ENCODE results near the gene MCF2L.

The MCF2L gene

DNA sequence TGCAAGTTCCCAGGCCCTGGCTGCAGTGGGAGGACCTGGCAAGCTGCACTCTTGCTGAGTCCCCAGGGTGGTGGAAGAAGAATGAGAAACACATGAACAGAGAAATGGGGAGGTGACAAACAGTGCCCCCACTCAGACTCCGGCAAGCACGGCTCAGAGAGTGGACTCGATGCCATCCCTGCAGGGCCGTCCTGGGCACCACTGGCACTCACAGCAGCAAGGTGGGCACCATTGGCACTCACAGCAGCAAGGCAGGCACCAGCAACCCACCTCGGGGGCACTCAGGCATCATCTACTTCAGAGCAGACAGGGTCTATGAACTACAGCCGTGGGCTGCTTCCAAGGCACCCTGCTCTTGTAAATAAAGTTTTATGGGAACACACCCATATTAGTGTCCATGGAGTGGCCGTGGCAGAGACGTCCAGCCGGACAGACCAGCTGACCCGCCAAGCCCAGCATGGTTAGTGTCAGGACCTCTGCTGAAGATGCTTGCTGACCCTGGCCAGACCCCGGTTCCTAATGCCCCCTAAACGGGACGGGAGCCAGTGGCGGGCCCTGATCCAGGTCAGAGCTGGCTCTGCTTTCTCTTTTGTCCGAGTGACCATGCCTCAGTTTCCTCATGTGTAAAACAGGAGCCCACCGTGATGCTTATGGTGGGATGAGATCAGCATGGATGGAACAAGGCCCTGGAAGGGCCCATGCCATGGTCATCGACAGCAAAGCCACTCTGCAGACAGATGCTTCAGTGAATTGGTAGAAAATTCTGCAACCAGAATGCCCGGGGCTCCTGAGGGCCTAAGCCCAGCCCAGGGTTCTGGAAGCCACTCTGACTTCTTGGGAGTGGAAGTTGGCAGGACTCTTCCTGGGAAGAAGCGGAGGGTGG is 151.5 kb downstream of the MCF2L start:
- TF ChIP-seq ZNF274 (IDR thresholded peaks at IDR 0.05; ENCODE audit: low read depth, low read length), result no peak

DNA sequence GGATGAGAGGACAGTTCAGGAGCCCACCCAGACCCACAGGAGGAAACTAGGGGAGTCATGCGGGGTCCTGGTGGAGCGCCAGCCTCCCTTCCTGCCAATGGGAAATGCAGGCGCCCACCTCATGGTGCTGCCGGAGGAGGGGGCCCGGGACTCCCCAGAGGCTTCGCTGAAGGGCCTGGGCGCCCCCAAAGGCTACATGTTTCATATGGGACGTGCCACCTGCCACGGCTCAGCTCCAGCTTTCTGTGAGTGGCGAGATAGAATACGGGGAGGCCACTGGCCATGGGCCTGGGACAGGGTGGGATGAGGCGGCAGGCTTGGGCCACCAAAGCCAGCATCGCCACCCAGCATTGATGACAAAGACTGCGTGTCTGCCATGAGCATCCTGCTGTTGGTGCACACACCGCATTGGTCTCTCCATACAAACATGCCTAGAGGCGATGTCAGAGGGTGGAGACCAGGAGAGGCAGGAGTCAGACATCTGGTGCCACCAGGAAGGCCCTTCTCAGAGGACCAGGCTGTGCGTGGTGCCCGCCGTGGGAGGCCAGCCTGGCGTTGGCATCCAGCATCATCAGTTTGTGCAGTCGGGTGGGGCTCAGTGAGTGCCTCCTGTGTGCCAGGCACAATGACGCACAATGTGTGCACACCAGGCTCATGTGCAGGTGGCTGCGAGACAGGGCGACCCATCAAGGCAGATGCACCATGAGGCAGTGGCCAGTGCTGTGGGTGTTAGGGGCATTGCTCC is 152.3 kb downstream of the MCF2L start:
- no peak overlapping the region for H3K4me3 ChIP-seq (ENCODE audit: low read length)
- TF ChIP-seq ZNF274 (IDR thresholded peaks at IDR 0.05; ENCODE audit: low read depth, low read length), result no peak

More for the DNA sequence above, 151.5 kb downstream of the MCF2L start:
- H3K4me3 ChIP-seq (ENCODE audit: low read length), result no peak overlapping the region

DNA sequence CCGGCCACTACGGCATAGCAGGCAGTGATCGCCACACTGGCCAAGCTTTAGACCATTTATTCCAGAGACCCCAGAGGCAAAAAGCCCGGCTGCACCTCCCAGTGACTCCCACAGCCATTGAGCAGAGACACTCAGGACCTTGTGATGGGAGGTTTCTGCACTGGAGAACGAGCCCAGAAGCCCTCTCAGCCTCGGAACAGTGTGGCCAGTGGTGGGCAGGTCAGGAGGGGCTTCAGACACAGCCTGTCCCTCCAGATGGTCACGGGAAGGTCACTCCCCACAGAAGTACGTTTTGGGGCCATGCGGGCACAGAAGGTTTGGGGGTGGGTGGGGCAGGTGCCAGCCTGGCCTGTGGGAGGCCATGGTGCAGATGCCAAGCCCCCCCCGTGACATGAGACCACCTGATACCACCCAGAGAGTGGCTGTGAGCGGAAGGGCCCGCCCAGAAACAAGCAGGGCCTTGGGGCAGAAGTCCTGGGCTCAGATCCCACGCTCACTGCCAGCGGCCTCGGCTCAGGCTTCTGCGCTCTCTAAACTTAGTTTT is 153.0 kb downstream of the MCF2L start:
- no peak overlapping the region for H3K4me3 ChIP-seq (ENCODE audit: low read length)

DNA sequence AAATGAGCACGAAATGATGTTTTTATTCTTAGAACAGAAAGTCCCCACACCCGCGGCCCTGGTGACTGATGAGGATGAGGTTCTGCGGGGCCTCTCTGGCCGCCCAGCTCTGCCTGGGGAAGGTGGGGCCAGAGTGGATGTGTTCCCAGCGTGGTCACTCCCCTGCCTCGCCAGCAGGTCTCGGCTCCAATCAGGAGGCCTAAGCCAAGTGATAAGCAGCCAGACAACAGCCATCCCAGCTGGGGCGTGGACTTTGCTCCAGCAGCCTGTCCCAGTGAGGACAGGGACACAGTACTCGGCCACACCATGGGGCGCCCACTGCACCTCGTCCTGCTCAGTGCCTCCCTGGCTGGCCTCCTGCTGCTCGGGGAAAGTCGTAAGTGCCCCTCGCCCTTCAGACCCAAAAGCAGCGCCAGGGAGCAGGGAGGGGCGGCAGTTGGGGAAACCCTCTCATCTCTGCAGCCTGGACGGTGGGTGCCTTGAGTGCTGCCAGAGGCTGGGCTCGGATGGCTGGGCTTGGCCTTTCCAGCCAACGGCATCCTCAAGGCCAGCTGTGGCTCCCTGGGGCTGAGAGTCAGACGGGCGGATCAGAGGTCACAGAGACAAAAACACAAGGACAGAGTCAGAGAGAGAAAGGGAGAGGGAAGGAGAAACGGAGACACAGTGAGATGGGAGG is 153.7 kb downstream of the MCF2L start, which contains the start of gene F10:
F10 (plus strand) TSS at position 250 of the 676 bp plus-strand sequence; CDS start at position 307, 57 bp downstream.
- no peak for TF ChIP-seq ZNF274 (IDR thresholded peaks at IDR 0.05; ENCODE audit: low read depth, low read length)
- H3K4me3 ChIP-seq (ENCODE audit: low read length), result no peak within 1 kb of the TSS

More for the DNA sequence above, 153.0 kb downstream of the MCF2L start:
- TF ChIP-seq ZNF274 (IDR thresholded peaks at IDR 0.05; ENCODE audit: low read depth, low read length), result no peak

DNA sequence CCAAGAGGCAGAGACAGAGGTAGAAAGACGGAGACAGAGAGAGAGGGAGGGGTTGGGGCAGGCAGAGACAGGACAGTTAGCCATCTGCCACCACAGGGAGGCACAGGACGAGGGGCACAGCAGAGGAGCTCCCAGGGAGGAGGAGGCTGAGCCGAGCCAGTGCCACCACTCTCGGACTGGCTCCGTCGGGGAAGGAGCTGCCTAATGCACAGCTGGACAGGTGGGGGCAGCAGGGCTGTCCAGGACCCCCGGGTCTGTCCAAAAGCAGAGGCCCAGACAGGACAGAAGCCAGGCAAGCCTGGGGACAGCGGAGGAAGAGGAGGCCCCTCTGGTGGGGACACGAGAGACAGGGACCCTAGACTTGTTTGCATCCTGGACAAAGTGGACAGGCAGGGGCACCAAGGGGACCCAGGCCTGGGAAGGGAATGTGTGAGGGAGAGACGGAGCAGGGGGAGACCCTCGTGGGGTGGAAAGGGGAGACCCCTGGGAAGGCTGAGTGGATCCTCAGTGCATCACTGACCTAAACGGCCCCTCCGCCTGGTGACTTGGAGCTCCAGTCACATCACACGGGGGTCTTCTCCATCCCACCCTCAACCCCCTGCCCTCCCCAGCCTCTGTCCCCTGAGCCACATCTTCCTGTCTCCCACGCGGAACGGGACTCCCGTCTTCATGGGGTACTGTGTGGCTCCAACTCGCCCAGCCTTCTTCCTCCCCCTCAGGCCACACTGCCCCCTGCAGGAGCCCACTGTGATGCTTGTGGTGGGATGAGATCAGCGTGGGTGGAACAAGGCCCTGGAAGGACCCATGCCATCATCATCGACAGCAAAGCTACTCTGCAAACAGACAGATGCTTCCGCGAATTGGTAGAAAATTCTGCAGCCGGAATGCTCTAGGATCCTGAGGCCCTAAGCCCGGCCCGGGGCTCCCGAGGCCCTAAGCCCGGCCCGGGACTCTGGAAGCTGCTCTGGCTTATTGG is 154.5 kb downstream of the MCF2L start:
- H3K4me3 ChIP-seq (ENCODE audit: low read length), result no peak overlapping the region

DNA sequence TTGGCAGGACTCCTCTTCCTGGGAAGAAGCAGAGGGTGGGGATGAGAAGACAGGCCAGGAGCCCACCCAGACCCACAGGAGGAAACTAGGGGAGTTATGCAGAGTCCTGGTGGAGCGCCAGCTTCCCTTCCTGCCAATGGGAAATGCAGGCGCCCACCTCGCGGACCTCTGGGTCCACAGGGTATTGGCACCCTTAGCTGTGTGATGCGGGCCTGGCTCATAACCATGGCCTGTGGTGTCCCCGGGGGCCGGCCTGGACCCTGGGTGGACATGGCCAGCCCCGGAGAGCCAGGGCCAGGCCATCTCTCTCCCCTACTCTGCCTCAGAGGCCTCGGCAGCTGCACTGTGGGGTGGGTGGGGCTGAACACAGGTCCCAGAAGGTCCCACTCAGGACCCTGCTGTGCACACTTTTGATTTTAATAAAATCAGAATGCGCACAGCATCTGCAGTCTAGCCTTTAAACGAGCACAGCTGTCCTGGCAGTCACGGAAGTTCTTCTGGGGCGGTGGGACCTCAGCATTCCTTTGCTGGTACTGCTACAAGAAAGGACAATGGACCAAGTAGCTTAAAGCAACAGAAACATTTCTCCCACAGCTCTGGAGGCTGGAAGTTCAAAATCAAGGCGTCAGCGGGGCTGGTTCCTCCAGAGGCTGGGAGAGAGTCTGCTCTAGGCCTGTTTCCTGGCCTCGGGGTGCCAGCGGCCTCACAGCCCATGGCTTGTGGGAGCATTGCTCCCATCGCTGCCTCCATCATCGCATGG is 155.4 kb downstream of the MCF2L start:
- H3K4me3 ChIP-seq (ENCODE audit: low read length), result no peak overlapping the region
- TF ChIP-seq ZNF274 (IDR thresholded peaks at IDR 0.05; ENCODE audit: low read depth, low read length), result no peak

More for the DNA sequence above, 154.5 kb downstream of the MCF2L start:
- no peak for TF ChIP-seq ZNF274 (IDR thresholded peaks at IDR 0.05; ENCODE audit: low read depth, low read length)

DNA sequence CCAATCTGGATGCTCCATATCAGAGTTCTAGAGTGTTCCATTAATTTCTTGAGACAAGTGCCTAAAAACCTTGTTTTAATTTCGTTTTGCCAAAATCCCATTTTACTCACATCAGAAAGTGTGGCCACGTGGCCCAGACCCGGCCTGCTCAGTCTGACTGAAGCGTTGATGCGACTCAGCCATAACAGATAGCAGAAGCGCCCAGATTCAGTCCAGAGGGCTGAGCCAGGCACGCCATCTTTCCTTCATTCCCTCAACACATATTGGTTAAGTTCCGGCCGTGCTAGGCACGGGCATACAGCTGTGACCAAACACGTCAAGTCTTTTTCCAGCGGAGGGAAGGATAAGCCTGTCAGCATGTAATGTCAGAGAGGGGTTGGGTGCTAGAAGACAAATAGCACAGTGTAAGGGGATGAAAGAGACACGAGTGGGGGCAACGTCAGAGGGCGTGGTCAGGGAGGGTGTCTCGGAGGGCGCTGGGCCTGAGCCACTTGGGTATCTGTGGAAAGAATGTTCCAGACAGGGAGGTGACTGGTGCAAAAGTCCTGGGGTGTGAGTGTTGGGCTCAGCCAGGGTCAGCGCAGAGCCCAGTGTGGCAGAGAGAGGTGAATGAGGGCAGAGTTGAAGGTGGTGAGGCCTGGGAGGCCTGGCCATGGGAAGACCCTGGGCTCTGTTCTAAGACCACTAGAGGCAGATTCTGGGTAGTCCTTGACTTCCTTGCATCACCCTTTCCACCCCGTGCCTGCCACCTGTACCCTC is 156.7 kb downstream of the MCF2L start:
- TF ChIP-seq ZNF274 (IDR thresholded peaks at IDR 0.05; ENCODE audit: low read depth, low read length), result no peak
- H3K4me3 ChIP-seq (ENCODE audit: low read length), result no peak overlapping the region

DNA sequence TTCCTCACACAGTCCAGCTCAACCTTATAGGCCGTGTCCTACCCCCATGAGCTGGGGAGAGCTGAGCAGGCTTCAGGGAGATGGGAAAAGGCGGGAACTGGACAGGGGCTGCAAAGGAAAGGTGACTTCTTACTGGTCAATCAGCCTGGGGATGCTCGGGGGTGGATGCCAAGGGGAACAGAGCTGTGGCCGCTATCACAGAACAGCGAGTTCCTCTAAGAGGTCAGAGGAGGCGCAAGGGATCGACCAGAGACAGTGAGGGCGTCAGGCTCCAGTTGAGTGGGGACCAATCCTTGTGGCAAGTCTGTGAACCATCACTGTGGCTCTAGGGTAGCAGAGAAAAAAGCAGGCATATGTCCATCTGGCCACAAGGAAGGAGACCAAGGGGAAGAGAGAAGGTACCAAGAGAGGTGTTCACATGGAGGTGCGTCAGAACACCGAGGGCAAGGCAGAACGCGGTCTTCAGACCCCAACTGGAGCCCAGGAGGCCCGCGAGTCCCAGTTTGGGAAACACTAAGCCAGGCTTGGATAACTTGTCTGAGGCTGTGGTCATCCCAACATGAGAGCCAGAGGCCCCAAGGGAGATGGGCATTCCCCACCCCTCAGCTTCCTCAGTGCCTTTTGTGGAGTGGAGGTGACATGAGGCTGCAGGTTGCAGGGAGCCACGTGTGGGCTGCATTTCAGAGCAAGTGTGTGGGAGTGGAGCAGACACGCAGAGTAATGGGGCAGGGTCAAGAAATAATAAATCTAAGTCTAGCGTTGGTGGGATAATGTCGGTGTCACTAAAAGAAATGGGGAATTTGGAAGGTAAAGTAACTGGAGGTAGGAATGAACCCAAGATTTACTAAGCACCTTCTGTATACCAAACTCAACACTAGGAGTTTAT is 157.5 kb downstream of the MCF2L start:
- no peak for TF ChIP-seq ZNF274 (IDR thresholded peaks at IDR 0.05; ENCODE audit: low read depth, low read length)
- no peak overlapping the region for H3K4me3 ChIP-seq (ENCODE audit: low read length)

DNA sequence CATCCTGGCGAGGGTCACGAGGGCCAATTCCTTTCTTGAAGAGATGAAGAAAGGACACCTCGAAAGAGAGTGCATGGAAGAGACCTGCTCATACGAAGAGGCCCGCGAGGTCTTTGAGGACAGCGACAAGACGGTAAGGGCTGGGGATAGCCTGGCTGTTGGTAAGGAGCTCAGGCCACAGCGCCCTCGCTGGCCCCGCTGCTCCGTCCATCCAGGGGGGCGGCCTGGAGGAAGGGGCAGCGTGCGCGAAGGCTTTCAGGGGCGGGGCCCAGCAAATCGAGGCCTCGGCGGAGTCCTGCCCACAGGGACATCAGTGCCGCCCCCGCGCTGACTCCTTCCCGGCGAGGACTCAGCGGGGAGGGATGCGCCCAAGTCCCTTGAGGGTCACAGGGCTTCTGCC is 160.5 kb downstream of the MCF2L start:
- H3K4me3 ChIP-seq (ENCODE audit: low read length), result no peak overlapping the region
- no peak for TF ChIP-seq ZNF274 (IDR thresholded peaks at IDR 0.05; ENCODE audit: low read depth, low read length)

DNA sequence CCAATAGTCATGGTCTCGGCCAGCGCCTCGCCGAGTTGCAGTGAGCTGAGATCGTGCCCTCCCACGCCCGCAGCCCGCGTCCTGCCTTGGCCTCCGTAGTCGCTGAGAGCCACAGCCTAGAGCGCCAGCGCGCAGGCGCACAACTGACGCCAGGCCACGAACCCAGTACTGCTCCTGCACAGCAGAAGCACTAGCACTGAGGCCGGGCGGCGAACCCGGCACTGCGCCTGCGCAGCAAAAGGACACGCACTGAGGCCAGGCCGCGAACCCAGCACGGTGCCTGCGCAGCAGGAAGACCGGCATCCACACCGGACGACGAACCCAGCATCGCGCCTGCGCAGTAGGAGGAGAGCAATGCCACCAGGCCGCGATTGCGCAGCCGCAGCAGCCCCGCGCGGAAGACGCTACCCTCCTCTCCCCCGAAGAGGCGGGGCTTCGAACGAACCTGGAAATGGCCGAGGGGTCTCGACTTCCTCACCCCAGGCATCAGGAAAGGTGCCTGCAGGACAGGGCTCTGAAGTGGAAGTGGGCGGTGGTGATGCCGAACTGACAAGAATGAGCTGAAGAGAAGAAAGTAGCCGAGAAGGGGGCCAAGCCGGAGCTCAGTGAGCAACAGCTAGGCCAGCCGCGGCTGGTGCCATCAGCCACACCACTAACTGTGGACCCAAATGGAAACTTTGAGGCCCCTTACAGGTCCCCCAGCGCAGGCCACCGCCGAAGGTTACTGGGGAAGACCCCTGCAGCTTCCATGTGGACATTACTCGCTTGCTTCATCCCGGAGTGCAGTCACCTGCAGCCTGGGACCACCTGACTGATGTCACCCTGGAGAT is 161.1 kb downstream of the MCF2L start:
- no peak overlapping the region for H3K4me3 ChIP-seq (ENCODE audit: low read length)
- TF ChIP-seq ZNF274 (IDR thresholded peaks at IDR 0.05; ENCODE audit: low read depth, low read length), result no peak
